GM19099 (cell line): ENCODE results near the gene GRM2.

Experiments used
- POLR2A ChIP-seq: IDR thresholded peaks from 3 replicates; pipeline ENCODE4 v1.6.1; 2011; ENCODE audit warnings: low read depth; ENCODE audit not compliant: insufficient read length; ENCODE audit errors: extremely low read depth

The GRM2 gene

DNA sequence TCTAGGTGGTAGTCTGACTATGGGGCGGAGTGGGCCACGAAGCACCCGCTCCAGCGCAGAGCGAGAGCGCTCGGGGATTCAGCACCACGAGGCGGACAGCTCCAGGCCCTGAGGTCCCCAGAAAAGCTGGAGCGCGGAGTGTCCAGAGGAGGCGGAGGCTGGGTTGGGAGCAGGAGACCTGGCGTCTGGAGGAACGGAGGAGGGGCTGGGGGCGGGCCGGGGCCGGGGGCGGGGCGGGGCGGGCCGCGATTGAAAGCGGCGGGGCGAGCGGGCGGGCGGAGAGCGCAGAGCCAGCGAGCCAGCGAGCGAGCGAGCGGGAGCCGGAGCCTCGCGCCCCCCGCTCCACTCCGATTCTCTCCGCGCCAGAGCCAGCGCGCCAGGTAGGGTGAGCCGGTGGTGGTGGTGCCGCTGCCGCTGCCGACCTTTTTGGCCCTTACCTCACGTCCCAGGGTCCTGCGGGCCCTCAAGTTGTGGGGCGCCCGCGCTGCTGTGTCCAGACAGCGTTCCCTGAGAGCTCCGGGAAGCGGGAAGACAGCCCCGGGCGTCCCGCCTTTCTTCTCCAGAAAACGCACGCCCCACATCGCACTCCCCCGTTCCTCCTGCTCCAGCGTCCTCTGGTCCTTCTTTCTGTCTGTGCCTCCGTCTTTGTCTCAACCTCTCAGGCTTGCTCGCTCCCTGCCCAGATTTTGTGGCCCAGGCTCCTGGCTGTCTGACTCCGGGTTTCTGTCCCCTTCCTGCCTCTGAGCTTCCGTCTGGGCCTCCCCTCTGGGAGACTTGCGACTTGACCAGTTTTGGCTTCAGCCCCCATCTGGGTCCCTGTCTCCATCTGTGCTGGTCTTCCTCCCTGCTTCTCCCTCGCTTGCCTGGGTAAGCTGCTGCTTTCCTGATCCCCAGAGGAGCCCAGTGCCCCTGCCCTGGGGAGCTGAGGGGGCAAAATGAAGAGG is at the start of gene GRM2:
Gene GRM2 (plus strand): TSS at position 281 of the 944 bp plus-strand sequence. CDS start 1,916 bp downstream, outside the sequence.
- no peak for TF ChIP-seq POLR2A

DNA sequence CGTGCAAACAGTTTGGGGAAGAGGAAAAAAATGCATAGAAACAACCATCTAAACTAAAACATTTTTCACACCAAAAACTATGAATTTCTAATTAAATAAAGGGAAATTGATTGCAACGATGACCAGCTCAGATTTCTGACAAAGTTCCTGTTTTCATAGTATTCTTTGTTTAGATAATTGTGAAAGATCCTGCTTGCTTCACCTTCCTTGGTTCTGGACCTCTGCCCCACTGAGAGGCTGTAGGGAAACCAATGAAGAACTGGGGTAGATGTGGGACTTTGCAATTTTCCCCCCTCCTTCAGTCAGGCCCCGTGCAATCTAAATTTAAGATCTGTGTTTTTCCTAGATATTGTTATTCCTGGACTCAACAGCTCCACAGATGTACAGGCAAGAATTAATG is 49.6 kb upstream of the GRM2 start:
- TF ChIP-seq POLR2A: no peak

DNA sequence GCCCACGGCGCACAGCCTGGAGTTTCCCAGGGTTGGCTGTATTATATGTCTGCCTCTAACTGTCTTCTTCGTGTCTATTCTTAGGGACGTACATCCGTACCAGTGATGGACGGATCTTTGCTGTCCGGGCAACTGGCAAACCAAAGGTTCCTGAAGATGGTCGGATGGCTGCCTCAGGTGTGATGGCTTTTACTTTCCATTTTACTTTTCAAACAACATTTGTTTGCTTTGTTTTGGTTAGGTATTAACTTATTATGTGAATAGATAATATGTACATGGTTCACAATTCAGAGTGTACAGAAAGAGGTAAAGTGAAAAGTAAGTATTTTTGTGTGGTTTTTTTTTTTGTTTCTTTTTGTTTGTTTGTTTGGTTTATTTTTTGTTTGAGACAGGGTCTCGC is 46.9 kb upstream of the GRM2 start:
- no peak for TF ChIP-seq POLR2A

DNA sequence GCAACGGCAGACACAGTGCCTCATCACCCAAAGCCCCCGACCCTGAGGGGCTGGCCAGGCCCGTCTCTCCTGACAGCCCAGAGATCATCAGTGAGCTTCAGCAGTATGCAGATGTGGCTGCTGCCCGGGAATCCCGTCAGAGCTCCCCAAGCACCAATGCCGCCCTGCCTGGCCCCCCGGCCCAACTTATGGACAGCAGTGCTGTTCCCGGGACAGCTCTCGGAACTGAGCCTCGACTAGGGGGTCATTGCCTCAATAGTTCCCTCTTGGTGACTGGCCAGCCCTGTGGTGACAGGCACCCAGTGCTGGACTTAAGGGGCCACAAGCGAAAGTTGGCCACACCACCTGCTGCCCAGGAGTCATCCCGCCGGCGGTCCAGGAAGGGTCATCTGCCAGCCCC is 44.4 kb upstream of the GRM2 start:
- no peak for TF ChIP-seq POLR2A

DNA sequence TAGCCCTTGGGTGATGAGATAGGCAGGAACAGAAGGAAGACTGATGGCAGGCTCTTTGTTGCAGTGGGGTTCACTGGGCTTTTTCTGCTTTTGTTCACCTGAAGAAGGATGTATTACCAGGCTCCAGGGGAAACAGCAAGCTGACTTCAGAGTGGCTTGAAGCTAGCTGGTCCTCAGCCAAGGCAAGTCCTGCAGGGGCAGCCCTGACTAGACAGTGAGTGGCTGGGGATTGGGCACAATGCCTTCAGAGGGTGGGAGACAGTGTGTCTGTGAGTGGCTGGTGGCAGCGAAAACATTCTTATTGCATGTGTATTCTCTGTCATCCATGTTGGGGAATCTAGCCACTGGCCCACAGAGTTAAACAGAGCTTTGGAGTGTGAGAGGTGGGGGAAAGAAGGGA is 38.1 kb upstream of the GRM2 start:
- no peak for TF ChIP-seq POLR2A

DNA sequence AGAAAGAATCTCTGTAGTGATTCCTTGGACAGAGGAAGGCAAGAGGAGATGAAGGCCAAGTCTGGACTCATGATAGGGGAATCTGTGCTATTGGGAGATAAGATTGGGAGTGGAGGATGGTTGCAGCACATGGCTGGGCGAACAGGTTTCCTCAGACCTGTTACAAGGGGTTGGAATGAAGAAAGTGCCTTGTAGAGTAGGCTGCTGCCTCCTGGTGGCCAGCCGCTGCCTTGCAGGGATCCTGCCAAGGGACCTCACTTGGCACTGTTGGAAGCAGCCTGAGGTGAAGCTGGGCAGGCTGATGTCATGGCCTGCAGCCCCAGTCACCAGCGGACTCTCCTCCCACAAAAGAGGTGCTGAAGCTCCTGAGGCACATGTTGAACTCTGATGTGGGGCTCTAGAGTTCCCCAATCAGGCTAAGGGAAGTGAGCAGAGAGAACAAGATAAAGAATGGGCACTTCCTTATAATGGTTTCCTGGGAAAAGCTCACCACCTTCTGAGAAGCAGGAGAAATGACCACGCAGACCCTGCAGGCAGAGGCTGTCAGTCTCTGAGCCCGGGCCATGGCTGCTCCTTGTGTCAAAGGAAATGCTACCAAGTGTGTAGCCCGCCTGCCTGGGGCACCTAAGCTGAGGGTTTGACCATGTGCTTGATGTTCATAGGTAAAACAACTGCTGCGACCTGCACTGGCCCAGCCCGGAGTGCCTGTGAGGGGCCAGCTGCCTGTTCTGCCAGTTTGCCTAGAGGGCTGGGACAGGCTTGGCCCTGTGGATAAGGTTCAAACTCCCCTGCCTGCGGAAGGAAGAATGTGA is 37.4 kb upstream of the GRM2 start:
- no peak for TF ChIP-seq POLR2A

DNA sequence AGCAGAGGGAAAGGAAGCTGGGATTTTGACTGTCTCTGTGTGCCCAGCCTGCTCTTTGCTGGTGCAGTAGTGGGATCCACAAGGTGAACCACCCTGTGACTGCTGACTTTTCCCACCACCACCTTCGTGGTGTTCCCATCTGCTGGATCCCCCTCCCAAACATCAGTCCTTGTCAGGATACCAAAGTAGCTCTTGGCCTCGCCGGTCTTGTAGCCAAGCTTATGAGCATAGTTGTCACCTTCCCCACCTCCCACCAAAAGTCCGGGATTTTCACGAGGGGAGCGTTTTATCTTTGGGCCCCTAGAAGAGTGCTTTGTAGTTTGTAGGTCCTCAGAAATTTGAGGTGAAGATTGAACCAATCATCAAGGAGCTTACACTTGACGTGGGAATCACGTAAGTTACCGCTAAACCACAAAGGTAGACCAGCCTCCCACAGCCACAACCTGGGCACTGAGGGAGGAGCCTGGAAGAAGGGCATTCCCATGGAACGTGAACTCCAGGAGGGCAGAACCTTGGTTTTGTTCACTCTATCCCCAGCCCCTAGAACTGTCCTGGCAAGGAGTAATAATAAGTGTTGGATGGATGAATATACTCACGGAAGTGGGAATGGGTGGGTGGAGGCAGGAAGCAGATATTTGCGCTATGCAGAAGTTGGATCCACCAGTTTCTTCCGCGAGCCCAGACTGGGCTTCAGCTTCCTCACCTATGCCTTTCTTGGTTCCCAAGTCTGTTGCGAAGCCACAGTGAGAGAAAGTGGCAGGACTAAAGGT is 36.6 kb upstream of the GRM2 start:
- no peak for TF ChIP-seq POLR2A

DNA sequence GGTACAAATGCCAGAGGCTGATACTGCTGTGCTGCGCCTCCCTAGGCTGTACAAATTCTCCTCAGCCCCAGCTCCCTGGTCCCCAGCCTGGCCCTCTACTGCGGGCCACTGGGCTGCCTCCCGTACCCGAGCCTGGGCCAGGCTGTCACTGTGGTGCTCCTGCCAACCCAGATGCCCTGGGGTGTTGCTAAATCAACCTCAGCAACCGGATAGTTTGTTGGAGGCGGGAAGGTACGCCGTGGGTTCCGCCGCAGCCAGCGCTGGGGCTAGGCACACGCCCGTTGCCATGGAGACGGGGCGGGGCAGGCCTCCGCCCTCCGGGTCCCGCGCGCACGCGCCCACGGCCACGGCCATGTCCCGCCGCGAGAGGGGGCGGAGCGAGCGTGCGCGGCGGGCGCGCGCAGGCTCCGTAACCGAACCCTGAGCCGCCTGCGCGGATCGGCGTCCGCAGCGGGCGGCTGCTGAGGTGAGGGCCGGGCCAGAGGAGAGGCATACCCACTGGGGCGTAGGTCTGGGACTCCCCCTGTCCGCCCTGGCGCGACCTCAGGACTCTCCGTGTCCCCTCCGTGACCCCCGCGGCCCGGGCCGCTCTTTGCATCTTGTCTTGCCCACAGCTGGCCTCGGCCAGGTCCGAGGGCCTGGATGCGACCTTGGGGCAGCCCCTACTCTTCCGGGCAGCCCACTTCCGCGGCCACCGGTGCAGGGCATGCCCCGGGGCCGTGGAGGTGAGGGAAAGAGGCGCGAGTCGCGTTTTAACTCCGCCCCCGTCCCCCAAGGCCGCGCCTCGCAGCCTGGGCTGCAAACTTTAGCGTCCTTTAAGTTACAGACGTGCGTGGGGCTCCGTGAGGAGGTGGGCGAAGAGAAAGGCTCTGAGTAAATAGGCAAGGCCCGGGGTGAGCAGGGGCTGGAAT is 35.8 kb upstream of the GRM2 start, which contains the start of gene TEX264:
Gene TEX264 (plus strand): TSS at position 430 of the 911 bp plus-strand sequence. CDS start 3,053 bp downstream, outside the sequence.
- TF ChIP-seq POLR2A: peak; percentile 92

DNA sequence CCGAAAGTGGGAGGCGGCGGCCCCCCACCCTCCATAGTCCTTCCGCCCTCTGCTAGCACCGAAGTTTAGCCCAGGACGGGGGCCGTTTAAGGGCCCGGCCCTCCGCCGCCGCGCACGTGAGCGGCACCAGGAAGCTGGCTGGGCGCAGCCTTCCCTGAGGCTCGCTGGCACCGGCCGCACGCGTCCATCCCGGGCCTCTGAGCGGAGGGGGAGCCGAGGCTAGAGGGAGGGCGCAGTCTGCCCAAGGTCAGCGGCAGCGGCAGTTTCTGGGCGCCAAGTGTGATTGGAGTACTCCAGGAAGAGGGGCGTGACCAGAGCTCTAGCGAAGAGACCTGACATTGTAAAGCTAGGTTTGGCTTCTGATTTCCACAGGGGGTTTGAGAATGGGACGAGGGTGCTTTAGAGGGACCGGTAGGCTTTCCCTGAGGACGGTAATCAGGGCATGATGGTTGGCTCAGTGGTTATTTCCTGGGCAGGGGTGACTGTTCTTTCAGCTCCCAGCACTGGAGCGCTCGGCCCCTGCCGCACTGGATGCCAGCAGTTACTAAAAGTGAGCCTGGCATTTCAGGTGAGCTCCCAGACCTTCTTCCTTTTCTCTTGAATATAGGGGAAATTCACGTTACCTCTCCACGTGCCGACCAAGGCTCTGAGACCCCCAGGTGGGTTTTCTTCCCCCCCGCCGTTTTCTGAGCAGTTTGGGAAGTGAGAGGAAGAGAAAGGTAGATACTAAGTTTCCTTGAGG is 35.0 kb upstream of the GRM2 start:
- TF ChIP-seq POLR2A: peak; percentile 64

DNA sequence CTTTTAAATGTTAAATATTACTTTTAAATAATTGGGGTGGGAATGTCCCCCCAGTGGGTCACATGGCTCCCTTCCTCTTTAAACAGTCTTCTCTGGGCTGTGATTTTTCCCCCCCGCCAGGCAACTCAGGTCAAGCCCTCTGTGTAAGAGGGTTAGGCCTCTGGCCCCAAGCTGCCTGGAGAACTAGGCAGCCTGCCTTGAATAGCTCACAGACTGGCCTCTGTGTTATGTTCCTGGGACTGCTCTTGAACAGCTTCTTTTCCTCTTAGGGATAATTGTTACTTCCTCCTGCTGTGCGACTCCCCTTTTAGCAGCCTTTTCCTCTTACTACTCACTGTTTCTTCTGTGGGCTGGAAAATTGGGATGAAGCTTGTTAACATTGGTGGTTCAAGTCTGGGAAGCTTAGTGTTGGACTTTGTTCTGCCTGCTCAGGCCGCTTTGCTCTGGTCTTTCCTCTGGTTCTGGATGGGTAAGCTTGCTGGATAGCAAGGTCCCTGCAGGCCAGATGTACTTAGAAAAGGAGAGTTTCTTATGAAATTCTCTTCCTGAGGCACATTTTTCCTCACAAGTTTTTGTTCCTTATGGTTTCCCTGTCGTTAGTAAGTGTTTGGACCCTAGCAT is 33.6 kb upstream of the GRM2 start:
- no peak for TF ChIP-seq POLR2A

DNA sequence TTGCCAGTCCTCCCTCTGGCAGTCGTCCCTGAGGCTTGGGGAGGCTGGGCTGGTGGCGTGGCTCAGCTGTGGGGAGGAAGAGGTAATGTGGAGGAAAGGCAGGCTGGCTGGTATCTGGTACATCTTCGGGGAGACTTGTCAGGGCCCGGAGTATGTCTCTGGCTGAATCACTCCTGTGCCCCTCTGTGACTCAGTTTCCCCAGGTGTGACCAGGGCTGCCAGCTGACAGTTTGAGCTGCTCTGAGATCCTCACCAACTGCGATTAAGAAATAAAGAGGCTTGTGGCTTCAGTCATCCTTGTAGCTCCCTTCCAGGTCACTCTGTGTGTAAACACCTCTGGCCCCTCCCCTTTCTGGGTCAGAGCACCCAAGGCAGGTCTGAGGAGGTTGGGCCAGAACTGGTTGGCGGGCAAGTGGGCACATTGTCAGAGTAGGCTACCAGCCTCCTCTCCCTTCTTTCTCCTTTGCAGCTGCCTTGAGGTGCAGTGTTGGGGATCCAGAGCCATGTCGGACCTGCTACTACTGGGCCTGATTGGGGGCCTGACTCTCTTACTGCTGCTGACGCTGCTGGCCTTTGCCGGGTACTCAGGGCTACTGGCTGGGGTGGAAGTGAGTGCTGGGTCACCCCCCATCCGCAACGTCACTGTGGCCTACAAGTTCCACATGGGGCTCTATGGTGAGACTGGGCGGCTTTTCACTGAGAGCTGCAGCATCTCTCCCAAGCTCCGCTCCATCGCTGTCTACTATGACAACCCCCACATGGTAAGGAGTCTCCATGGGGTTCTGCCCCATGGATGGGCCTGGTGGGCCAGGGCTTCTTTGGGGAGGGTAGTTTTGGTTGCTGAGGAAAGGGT is 32.8 kb upstream of the GRM2 start:
- TF ChIP-seq POLR2A: no peak

DNA sequence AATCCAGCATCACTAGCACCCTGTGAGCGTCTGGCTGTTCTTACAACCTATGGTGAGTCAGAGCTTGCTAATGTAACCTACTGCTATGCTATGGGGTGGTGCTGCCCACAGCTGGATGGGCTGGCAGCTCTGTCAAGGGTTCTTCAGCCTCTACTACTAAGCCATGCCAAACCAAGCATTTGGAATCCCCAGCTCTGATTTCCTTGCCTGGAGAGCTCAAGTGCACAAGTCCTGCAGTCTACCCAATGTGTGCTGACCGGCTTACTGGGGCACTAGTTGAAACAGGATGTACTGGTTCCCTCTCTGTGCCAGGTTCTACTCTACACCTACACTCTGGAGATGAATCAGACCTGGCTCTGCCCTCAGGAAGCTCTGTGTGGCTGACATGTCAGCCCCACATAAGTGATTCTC is 31.7 kb upstream of the GRM2 start:
- TF ChIP-seq POLR2A: no peak
